A673 (cell line): ENCODE data around the gene BBS10. TPM values are rescaled to one million over a fixed set of nuclear protein-coding genes. Genes with fewer than 3 reads are reported as not detected.
"Not testable (repeated sequence)": the region's sequence is repeated elsewhere in the genome, so short reads cannot be mapped to it uniquely, and the experiment has no call there.

Source experiments
- BruUV-seq: library from RNA; stranded (reverse); fragments of 400-500 nt; replicated peaks from 2 replicates; lab custom pipeline; 2021; lab: Mats Ljungman, UMichigan
- CTCF ChIA-PET: fragments of 300-600 bp; sonication (Branson Sonifier 250); formaldehyde crosslinking; loops from one replicate; lab custom pipeline; 2022; ENCODE audit warnings: antibody characterized with exemption; lab: Charles Lee
- POLR2A ChIA-PET: fragments of 300-600 bp; sonication (Branson Sonifier 250); formaldehyde crosslinking; loops from one replicate; lab custom pipeline; 2022; ENCODE audit warnings: antibody characterized with exemption; ENCODE audit not compliant: low non-redundant PET; lab: Charles Lee
- DNase-seq: peaks from one replicate; pipeline ENCODE4 v3.0.0-alpha.2; 2015; ENCODE audit warnings: low spot score
- H3K27ac ChIP-seq: fragments of 200-600 bp; sonication (generic); 2 replicates; pipeline ENCODE4 v1.5.1; 2016; ENCODE audit warnings: mixed run types, low read depth, mild to moderate bottlenecking, mixed read lengths, antibody characterized with exemption, low read length; ENCODE audit not compliant: poor library complexity, severe bottlenecking
- H3K27me3 ChIP-seq: fragments of 200-600 bp; sonication (generic); replicated peaks from 2 replicates; pipeline ENCODE4 v1.6.1; 2017; ENCODE audit warnings: mixed run types, low read depth, mild to moderate bottlenecking, mixed read lengths, antibody characterized with exemption, low read length; ENCODE audit not compliant: insufficient read depth, poor library complexity
- H3K36me3 ChIP-seq: fragments of 200-600 bp; sonication (generic); 2 replicates; pipeline ENCODE4 v1.6.1; 2016; ENCODE audit warnings: mixed run types, mild to moderate bottlenecking, mixed read lengths, antibody characterized with exemption, low read length; ENCODE audit not compliant: insufficient read depth, poor library complexity, severe bottlenecking
- H3K4me1 ChIP-seq: fragments of 200-600 bp; sonication (generic); 2 replicates; pipeline ENCODE4 v1.6.1; 2017; ENCODE audit warnings: mixed run types, mild to moderate bottlenecking, mixed read lengths, antibody characterized with exemption, low read length; ENCODE audit not compliant: insufficient read depth, poor library complexity, severe bottlenecking
- H3K4me3 ChIP-seq: fragments of 200-600 bp; sonication (generic); 2 replicates; pipeline ENCODE4 v1.5.1; 2016; ENCODE audit warnings: low read depth, mixed run types, mild to moderate bottlenecking, mixed read lengths, low read length; ENCODE audit not compliant: poor library complexity, severe bottlenecking
- H3K9me3 ChIP-seq: fragments of 200-600 bp; sonication (generic); 2 replicates; pipeline ENCODE4 v1.6.1; 2016; ENCODE audit warnings: mixed run types, low read depth, mild to moderate bottlenecking, mixed read lengths, antibody characterized with exemption, low read length; ENCODE audit not compliant: poor library complexity, severe bottlenecking
- CTCF ChIP-seq: fragments of 300-800, 200-600 bp; sonication (generic); conservative IDR thresholded peaks from 2 replicates; pipeline ENCODE4 v1.5.1; 2017; ENCODE audit warnings: low read depth, mild to moderate bottlenecking, antibody characterized with exemption, low read length, moderate library complexity, mixed read lengths
- EZH2 ChIP-seq: fragments of 200-600 bp; sonication (generic); IDR thresholded peaks from 2 replicates; pipeline ENCODE4 v1.6.1; 2017; ENCODE audit warnings: borderline replicate concordance, low read depth, mild to moderate bottlenecking, mixed read lengths, antibody characterized with exemption, low read length; ENCODE audit not compliant: poor library complexity, severe bottlenecking
- intact Hi-C: fragments of 100-400 bp; cut with micrococcal nuclease; formaldehyde crosslinking; loops from one replicate; pipeline ENCODE4 v1.10.0; 2022; ENCODE audit not compliant: unreplicated experiment
- total RNA-seq: library from RNA; stranded (reverse); gene quantifications from 2 replicates; pipeline ENCODE4 v1.2.3, GENCODE V29; 2021

The BBS10 gene
- total RNA-seq, 1 experiment from 2014 or later: 6.3 TPM

GRCh38 chr12:76368230-76368629, 20.0 kb upstream of the BBS10 start:
- Histone ChIP-seq H3K4me3 (no peak overlapping the region), H3K9me3 (peaks cover 7% of the 10 kb centered on the region), H3K36me3 (peaks cover 44% of the 10 kb centered on the region), H3K27me3 (no peaks in the 10 kb centered on the region), H3K27ac (no peak overlapping the region), H3K4me1 (no peaks in the 10 kb centered on the region)
- ChIA-PET CTCF (interaction anchor here (0.6 kb wide), 1 partner anchor 930 kb away, joined by 3 read pairs; no protein-coding TSS in a partner anchor), POLR2A (no interaction called here)
- no peak for DNase-seq
- TF ChIP-seq CTCF (no peak), EZH2 (no peak)
- no TSS peak for BruUV-seq
- intact Hi-C loops: no loop called here

- H3K27ac ChIP-seq: no peak overlapping the region
- POLR2A ChIA-PET: no interaction called here
- no peak for DNase-seq
- intact Hi-C loops: no loop called here
- no peaks in the 10 kb centered on the region for H3K27me3 ChIP-seq
- no TSS peak for BruUV-seq
- H3K4me1 ChIP-seq: no peaks in the 10 kb centered on the region
- peaks cover 7% of the 10 kb centered on the region for H3K9me3 ChIP-seq
- H3K36me3 ChIP-seq: peaks cover 38% of the 10 kb centered on the region
- H3K4me3 ChIP-seq: no peak overlapping the region
- CTCF ChIA-PET: no interaction called here
- TF ChIP-seq EZH2: no peak
- no peak for TF ChIP-seq CTCF
Measured at GRCh38 chr12:76366163-76366562, 17.9 kb upstream of the BBS10 start.

GRCh38 chr12:76364131-76364530, 15.9 kb upstream of the BBS10 start:
- CTCF ChIA-PET, POLR2A ChIA-PET, H3K4me3 ChIP-seq, H3K27ac ChIP-seq, BruUV-seq, H3K4me1 ChIP-seq, H3K9me3 ChIP-seq, DNase-seq, H3K27me3 ChIP-seq, intact Hi-C loops: not testable (repeated sequence)
- peaks cover 27% of the 10 kb centered on the region for H3K36me3 ChIP-seq

GRCh38 chr12:76360316-76360715, 12.1 kb upstream of the BBS10 start:
- Histone ChIP-seq H3K27me3 (no peaks in the 10 kb centered on the region), H3K4me1 (no peaks in the 10 kb centered on the region), H3K36me3 (peaks cover 15% of the 10 kb centered on the region), H3K27ac (no peak overlapping the region), H3K4me3 (no peak overlapping the region), H3K9me3 (no peaks in the 10 kb centered on the region)
- ChIA-PET CTCF (no interaction called here), POLR2A (interaction anchor here (0.6 kb wide), 1 partner anchor 288 kb away, joined by 3 read pairs; no protein-coding TSS in a partner anchor)
- intact Hi-C loops: no loop called here
- no peak for TF ChIP-seq EZH2
- no TSS peak for BruUV-seq
- no peak for DNase-seq
